HepG2 (cell line): ENCODE data around the gene FAM187B. TPM values are rescaled to one million over a fixed set of nuclear protein-coding genes. Genes with fewer than 3 reads are reported as not detected.

Experiments used
- ASH2L ChIP-seq: fragments of 300-600, 200-600 bp; sonication (generic); IDR thresholded peaks from 2 replicates; pipeline ENCODE4 v1.7.0; 2017; ENCODE audit warnings: low read depth, mild to moderate bottlenecking, moderate library complexity, mixed read lengths, low read length; ENCODE audit not compliant: insufficient read length
- ELF3 ChIP-seq: IDR thresholded peaks from 2 replicates; pipeline ENCODE4 v1.6.1; 2016; ENCODE audit warnings: missing genetic modification reagents, missing compliant biosample characterization
- HMGA1 ChIP-seq: sonication (generic); formaldehyde crosslinking; conservative IDR thresholded peaks from 2 replicates; pipeline ENCODE4 v1.4.0; 2020; ENCODE audit warnings: missing genetic modification reagents
- HNF4A ChIP-seq: sonication (generic); formaldehyde crosslinking; IDR thresholded peaks from 2 replicates; pipeline ENCODE4 v1.4.0; 2020; ENCODE audit warnings: missing genetic modification reagents
- IKZF4 ChIP-seq: sonication (generic); formaldehyde crosslinking; IDR thresholded peaks from 2 replicates; pipeline ENCODE4 v1.5.1; 2020; ENCODE audit warnings: borderline replicate concordance, mild to moderate bottlenecking, low read depth, missing genetic modification reagents; ENCODE audit errors: not compliant biosample characterization
- JDP2 ChIP-seq: sonication (generic); formaldehyde crosslinking; IDR thresholded peaks from 2 replicates; pipeline ENCODE4 v1.8.1; 2022; ENCODE audit warnings: missing genetic modification reagents, borderline replicate concordance
- NFYC ChIP-seq: IDR thresholded peaks from 2 replicates; pipeline ENCODE4 v1.6.1; 2016; ENCODE audit warnings: missing genetic modification reagents, missing compliant biosample characterization
- PAX8 ChIP-seq: sonication (generic); formaldehyde crosslinking; IDR thresholded peaks from 2 replicates; pipeline ENCODE4 v1.8.0; 2022; ENCODE audit warnings: mild to moderate bottlenecking, missing genetic modification reagents, borderline replicate concordance
- PHF20 ChIP-seq: sonication (generic); formaldehyde crosslinking; IDR thresholded peaks from 2 replicates; pipeline ENCODE4 v1.5.0; 2020; ENCODE audit warnings: mild to moderate bottlenecking, missing genetic modification reagents
- UBTF ChIP-seq: sonication (generic); formaldehyde crosslinking; IDR thresholded peaks from 2 replicates; pipeline ENCODE4 v1.4.0; 2020; ENCODE audit warnings: mild to moderate bottlenecking, missing genetic modification reagents
- ZBTB7B ChIP-seq: sonication (generic); formaldehyde crosslinking; IDR thresholded peaks from 2 replicates; pipeline ENCODE4 v1.4.0; 2020; ENCODE audit warnings: missing genetic modification reagents
- ZNF138 ChIP-seq: sonication (generic); formaldehyde crosslinking; IDR thresholded peaks from 2 replicates; pipeline ENCODE4 v1.5.0; 2020; ENCODE audit warnings: mild to moderate bottlenecking, low read depth, missing genetic modification reagents
- ZNF256 ChIP-seq: sonication (generic); formaldehyde crosslinking; conservative IDR thresholded peaks from 2 replicates; pipeline ENCODE4 v1.4.0; 2020; ENCODE audit warnings: missing genetic modification reagents
- ZNF572 ChIP-seq: sonication (generic); formaldehyde crosslinking; IDR thresholded peaks from 2 replicates; pipeline ENCODE4 v1.5.1; 2020; ENCODE audit warnings: mild to moderate bottlenecking, missing genetic modification reagents
- ZNF749 ChIP-seq: sonication (generic); formaldehyde crosslinking; IDR thresholded peaks from 2 replicates; pipeline ENCODE4 v1.8.0; 2022; ENCODE audit warnings: mild to moderate bottlenecking, missing genetic modification reagents, moderate library complexity, borderline replicate concordance
- ZSCAN21 ChIP-seq: sonication (generic); formaldehyde crosslinking; IDR thresholded peaks from 2 replicates; pipeline ENCODE4 v1.8.0; 2022; ENCODE audit warnings: mild to moderate bottlenecking, missing genetic modification reagents, moderate library complexity, borderline replicate concordance
- ZSCAN30 ChIP-seq: sonication (generic); formaldehyde crosslinking; IDR thresholded peaks from 2 replicates; pipeline ENCODE4 v1.5.0; 2020; ENCODE audit warnings: mild to moderate bottlenecking, missing genetic modification reagents
- polyA plus RNA-seq, 8 experiments: library from polyadenylated mRNA; depleted of rRNA in 3 of 8; stranded (reverse) in 7 of 8; unstranded in 1 of 8; fragments of >200 nt; fragmentation: Illumina TruSeq in 4 of 8; extraction: Trizol in 4 of 8; gene quantifications; 2 replicates each; pipeline versions ENCODE4 v1.2.1 to v1.2.3, GENCODE V29; 2011 to 2016; ENCODE audit warnings: low read depth in 4 of 8, missing spikeins in 1 of 8, mixed read lengths in 1 of 8; ENCODE audit not compliant: insufficient read depth in 1 of 8
- total RNA-seq, 5 experiments: library from RNA; depleted of rRNA; stranded (reverse); fragments of >200 nt; fragmentation: Illumina TruSeq; extraction: Trizol; gene quantifications; 2 replicates each; pipeline ENCODE4 v1.2.3, GENCODE V29; 2016; ENCODE audit warnings: low read depth in 1 of 5
- TF ChIP-seq, protein P1 (sequence below), 2 experiments: sonication (generic) in 1 of 2; formaldehyde crosslinking in 1 of 2; IDR thresholded peaks; 2 replicates each; pipeline versions ENCODE4 v1.6.1 to v1.9.0; 2014 to 2022; ENCODE audit warnings: antibody characterized with exemption in 1 of 2, borderline replicate concordance in 1 of 2, inconsistent platforms in 1 of 2, low read depth in 1 of 2, missing genetic modification reagents in 1 of 2
- TF ChIP-seq, protein P2 (sequence below): sonication (generic); formaldehyde crosslinking; IDR thresholded peaks from 2 replicates; pipeline ENCODE4 v1.9.0; 2021; ENCODE audit warnings: missing genetic modification reagents, borderline replicate concordance

Gene FAM187B
- total and polyA plus RNA-seq, 2 of the 13 experiments (the other 11 are each of a cell fraction or from before 2014, with no cell fraction given) = not detected

- TF ChIP-seq, protein P1, sequence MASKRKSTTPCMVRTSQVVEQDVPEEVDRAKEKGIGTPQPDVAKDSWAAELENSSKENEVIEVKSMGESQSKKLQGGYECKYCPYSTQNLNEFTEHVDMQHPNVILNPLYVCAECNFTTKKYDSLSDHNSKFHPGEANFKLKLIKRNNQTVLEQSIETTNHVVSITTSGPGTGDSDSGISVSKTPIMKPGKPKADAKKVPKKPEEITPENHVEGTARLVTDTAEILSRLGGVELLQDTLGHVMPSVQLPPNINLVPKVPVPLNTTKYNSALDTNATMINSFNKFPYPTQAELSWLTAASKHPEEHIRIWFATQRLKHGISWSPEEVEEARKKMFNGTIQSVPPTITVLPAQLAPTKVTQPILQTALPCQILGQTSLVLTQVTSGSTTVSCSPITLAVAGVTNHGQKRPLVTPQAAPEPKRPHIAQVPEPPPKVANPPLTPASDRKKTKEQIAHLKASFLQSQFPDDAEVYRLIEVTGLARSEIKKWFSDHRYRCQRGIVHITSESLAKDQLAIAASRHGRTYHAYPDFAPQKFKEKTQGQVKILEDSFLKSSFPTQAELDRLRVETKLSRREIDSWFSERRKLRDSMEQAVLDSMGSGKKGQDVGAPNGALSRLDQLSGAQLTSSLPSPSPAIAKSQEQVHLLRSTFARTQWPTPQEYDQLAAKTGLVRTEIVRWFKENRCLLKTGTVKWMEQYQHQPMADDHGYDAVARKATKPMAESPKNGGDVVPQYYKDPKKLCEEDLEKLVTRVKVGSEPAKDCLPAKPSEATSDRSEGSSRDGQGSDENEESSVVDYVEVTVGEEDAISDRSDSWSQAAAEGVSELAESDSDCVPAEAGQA (IDR thresholded peaks at IDR 0.05; ENCODE audit: low read depth) = no peak
- TF ChIP-seq, protein P1 (CRISPR knock-in tag; IDR thresholded peaks at IDR 0.05; ENCODE audit: borderline replicate concordance) = no peak
- TF ChIP-seq HMGA1 (CRISPR knock-in tag) (no peak), ZBTB7B (CRISPR knock-in tag) (peak; percentile 33; the same call in 1 of the 2 replicates), HNF4A (CRISPR knock-in tag) (no peak), JDP2 (CRISPR knock-in tag) (no peak), ZNF572 (CRISPR knock-in tag) (no peak), ZSCAN30 (CRISPR knock-in tag) (no peak), UBTF (CRISPR knock-in tag) (peak; percentile 57), PHF20 (CRISPR knock-in tag) (peak; percentile 31; the same call in 1 of the 2 replicates), IKZF4 (CRISPR knock-in tag) (no peak), NFYC (CRISPR knock-in tag) (no peak), ELF3 (CRISPR knock-in tag) (no peak), ZNF256 (CRISPR knock-in tag) (no peak), ZNF138 (CRISPR knock-in tag) (no peak), ZNF749 (no peak), PAX8 (CRISPR knock-in tag) (no peak), ASH2L (no peak), ZSCAN21 (no peak)
- TF ChIP-seq, protein P2, sequence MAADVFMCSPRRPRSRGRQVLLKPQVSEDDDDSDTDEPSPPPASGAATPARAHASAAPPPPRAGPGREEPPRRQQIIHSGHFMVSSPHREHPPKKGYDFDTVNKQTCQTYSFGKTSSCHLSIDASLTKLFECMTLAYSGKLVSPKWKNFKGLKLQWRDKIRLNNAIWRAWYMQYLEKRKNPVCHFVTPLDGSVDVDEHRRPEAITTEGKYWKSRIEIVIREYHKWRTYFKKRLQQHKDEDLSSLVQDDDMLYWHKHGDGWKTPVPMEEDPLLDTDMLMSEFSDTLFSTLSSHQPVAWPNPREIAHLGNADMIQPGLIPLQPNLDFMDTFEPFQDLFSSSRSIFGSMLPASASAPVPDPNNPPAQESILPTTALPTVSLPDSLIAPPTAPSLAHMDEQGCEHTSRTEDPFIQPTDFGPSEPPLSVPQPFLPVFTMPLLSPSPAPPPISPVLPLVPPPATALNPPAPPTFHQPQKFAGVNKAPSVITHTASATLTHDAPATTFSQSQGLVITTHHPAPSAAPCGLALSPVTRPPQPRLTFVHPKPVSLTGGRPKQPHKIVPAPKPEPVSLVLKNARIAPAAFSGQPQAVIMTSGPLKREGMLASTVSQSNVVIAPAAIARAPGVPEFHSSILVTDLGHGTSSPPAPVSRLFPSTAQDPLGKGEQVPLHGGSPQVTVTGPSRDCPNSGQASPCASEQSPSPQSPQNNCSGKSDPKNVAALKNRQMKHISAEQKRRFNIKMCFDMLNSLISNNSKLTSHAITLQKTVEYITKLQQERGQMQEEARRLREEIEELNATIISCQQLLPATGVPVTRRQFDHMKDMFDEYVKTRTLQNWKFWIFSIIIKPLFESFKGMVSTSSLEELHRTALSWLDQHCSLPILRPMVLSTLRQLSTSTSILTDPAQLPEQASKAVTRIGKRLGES (CRISPR knock-in tag) = no peak
Observed at GRCh38 chr19:35267353-35267817, 38.8 kb upstream of the FAM187B start (continued).
